DND-41 (cell line): Measurements from ENCODE around the gene MAP3K5.

ENCODE experiments used
- EZH2 ChIP-seq: IDR thresholded peaks from 3 replicates; pipeline ENCODE4 v1.6.1; 2012; ENCODE audit warnings: borderline replicate concordance, low read depth, mild to moderate bottlenecking, moderate library complexity, low read length, inconsistent platforms; ENCODE audit not compliant: severe bottlenecking
- TF ChIP-seq, protein P1 (sequence below): IDR thresholded peaks from 2 replicates; pipeline ENCODE4 v1.5.1; 2012; ENCODE audit warnings: borderline replicate concordance, low read length, moderate library complexity, mild to moderate bottlenecking; ENCODE audit not compliant: poor library complexity, severe bottlenecking; ENCODE audit errors: extremely low read depth

DNA sequence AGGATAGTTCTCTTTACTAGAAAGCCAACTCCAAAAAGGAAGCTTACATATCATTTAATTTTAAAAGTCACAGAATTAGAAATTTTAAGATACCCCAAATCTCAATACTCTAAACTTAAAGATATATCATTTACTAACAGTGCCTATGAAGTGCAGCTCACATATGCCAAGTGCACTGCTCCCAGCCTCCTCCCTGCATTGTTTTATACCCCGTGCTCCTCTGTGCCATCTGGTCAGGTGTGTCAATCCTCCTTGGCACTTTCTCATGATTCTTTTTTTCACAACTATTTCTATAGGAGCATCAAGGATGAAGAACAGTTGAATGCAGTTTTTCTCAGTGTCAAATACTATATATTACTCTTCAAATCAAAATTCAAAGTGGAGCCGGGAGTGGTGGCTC lies 250.9 kb downstream of the MAP3K5 start:
- no peak for TF ChIP-seq EZH2
- TF ChIP-seq, protein P1, sequence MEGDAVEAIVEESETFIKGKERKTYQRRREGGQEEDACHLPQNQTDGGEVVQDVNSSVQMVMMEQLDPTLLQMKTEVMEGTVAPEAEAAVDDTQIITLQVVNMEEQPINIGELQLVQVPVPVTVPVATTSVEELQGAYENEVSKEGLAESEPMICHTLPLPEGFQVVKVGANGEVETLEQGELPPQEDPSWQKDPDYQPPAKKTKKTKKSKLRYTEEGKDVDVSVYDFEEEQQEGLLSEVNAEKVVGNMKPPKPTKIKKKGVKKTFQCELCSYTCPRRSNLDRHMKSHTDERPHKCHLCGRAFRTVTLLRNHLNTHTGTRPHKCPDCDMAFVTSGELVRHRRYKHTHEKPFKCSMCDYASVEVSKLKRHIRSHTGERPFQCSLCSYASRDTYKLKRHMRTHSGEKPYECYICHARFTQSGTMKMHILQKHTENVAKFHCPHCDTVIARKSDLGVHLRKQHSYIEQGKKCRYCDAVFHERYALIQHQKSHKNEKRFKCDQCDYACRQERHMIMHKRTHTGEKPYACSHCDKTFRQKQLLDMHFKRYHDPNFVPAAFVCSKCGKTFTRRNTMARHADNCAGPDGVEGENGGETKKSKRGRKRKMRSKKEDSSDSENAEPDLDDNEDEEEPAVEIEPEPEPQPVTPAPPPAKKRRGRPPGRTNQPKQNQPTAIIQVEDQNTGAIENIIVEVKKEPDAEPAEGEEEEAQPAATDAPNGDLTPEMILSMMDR: no peak
